AG04450 (cell line): Measurements from ENCODE around the gene HTD2. TPM values are rescaled to one million over a fixed set of nuclear protein-coding genes. Genes with fewer than 3 reads are reported as not detected.

Experiments
- CTCF ChIA-PET: fragments of 300-600, 350-600 bp; formaldehyde crosslinking; extraction: SDS; loops from one replicate; lab custom pipeline; 2022; ENCODE audit warnings: antibody characterized with exemption, inconsistent platforms; lab: Charles Lee
- POLR2A ChIA-PET: fragments of 350-600 bp; formaldehyde crosslinking; extraction: SDS; loops from one replicate; lab custom pipeline; 2021; ENCODE audit warnings: antibody characterized with exemption, inconsistent platforms; lab: Yijun Ruan, JAX
- DNase-seq: peaks from one replicate; pipeline ENCODE4 v3.0.0-alpha.2; 2011; ENCODE audit warnings: low read depth, low spot score
- H3K27ac ChIP-seq: one replicate; pipeline ENCODE4 v1.5.1; 2012; ENCODE audit warnings: low read depth, low read length, control low read depth
- H3K27me3 ChIP-seq: one replicate; pipeline ENCODE4 v1.6.0; 2012; ENCODE audit warnings: low read length; ENCODE audit not compliant: control insufficient read depth, insufficient read depth
- H3K4me3 ChIP-seq: 2 replicates; pipeline ENCODE4 v1.5.1; 2011; ENCODE audit warnings: mild to moderate bottlenecking, low read depth, low read length, control low read depth
- H3K9me3 ChIP-seq: 2 replicates; pipeline ENCODE4 v1.5.1; 2012; ENCODE audit warnings: low read length; ENCODE audit not compliant: control insufficient read depth, insufficient read depth
- CTCF ChIP-seq: IDR thresholded peaks from 2 replicates; pipeline ENCODE4 v1.5.1; 2011; ENCODE audit warnings: low read depth, low read length, control low read depth, inconsistent platforms
- polyA plus RNA-seq: library from polyadenylated mRNA; depleted of rRNA; stranded (reverse); fragments of >200 nt; gene quantifications from 2 replicates; pipeline ENCODE4 v1.2.3, GENCODE V29; 2011

Gene HTD2
- polyA plus RNA-seq, 1 experiment: 9.6 TPM

DNA sequence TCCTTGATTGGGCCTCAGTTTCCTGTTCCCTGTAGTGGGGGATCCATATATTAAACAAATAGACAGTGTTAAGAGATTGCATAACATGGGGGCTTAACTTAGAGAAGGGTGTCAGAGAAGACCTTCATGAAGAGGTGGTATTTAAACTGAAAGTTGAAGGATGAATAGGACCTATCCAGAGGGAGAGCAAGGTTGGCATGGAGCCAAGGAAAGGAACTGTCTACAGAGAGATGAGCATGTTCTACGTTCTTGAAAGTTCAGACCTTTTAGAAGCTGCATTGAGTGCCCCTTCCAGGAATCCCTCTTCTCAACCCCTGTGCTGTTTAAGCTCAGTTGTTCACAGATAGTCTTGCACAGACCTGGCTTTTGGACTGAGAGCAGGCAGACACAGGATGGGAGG lies 2.4 kb downstream of the HTD2 start:
- Histone ChIP-seq H3K9me3 (no peaks in the 10 kb centered on the region; the same call in 1 of the 2 replicates), H3K27me3 (no peaks in the 10 kb centered on the region), H3K4me3 (no peak overlapping the region), H3K27ac (no peak overlapping the region)
- DNase-seq: no peak
- ChIA-PET POLR2A (no interaction called here), CTCF (interaction anchor here (0.7 to 4.5 kb wide), 14 partner anchors 8 to 322 kb away, joined by 3 to 67 read pairs (median 8); partner anchors contain the start of gene KCTD6)
- no peak for TF ChIP-seq CTCF

DNA sequence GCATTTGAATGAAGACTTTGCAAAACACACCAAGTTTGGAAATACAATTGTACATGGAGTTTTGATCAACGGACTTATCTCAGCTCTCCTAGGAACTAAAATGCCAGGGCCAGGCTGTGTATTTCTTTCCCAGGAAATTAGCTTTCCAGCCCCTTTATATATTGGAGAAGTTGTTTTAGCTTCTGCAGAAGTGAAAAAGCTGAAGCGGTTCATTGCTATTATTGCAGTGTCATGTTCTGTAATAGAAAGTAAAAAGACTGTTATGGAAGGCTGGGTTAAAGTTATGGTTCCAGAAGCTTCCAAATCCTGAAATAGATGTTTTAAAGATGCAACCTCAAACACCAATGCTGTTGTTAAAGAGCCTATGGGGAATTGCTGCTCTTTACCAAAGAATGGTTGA lies 11.5 kb downstream of the HTD2 start:
- Histone ChIP-seq H3K9me3 (no peaks in the 10 kb centered on the region), H3K27ac (no peak overlapping the region), H3K27me3 (no peaks in the 10 kb centered on the region), H3K4me3 (no peak overlapping the region)
- DNase-seq: no peak
- CTCF ChIA-PET: interaction anchor here (5.7 kb wide), 1 partner anchor 10 kb away, joined by 31 read pairs; the partner anchor contains the start of genes HTD2 and RPP14
- POLR2A ChIA-PET: no interaction called here
- no peak for TF ChIP-seq CTCF

GRCh38 chr3:58321791-58322190 lies 15.5 kb downstream of the HTD2 start:
- no peak for DNase-seq
- no peak for TF ChIP-seq CTCF
- POLR2A ChIA-PET: no interaction called here
- Histone ChIP-seq H3K9me3 (no peaks in the 10 kb centered on the region), H3K4me3 (no peak overlapping the region), H3K27ac (no peak overlapping the region), H3K27me3 (no peaks in the 10 kb centered on the region)
- CTCF ChIA-PET: interaction anchor here (0.5 to 3.5 kb wide), 9 partner anchors 11 to 210 kb away, joined by 3 to 53 read pairs (median 5); partner anchors contain the start of genes HTD2 and RPP14

- Histone ChIP-seq H3K4me3 (no peak overlapping the region), H3K27me3 (no peaks in the 10 kb centered on the region), H3K27ac (no peak overlapping the region), H3K9me3 (no peaks in the 10 kb centered on the region)
- POLR2A ChIA-PET: interaction anchor here (0.6 kb wide), 1 partner anchor 293 kb away, joined by 7 read pairs; no protein-coding TSS in a partner anchor
- no peak for TF ChIP-seq CTCF
- CTCF ChIA-PET: interaction anchor here (2.4 to 3.5 kb wide), 3 partner anchors 14 to 93 kb away, joined by 10 to 53 read pairs (median 12); no protein-coding TSS in a partner anchor
- no peak for DNase-seq
Observed at GRCh38 chr3:58322793-58323192, 16.5 kb downstream of the HTD2 start.
